Thyroid gland (tissue), 4 donors: Measurements from ENCODE around the gene ARHGAP18.

Experiments
- POLR2A ChIP-seq, 2 donors: fragments of 450-650 bp; IDR thresholded peaks; one replicate each; pipeline ENCODE4 v1.6.1; 2017; ENCODE audit warnings: antibody characterized with exemption in 2 of 2, mild to moderate bottlenecking in 2 of 2, moderate library complexity in 1 of 2
- TF ChIP-seq, protein P1 (sequence below), 6 experiments: fragments of 200-600 bp in 3 of 6; fragments of 450-650 bp in 3 of 6; sonication (generic) in 3 of 6; IDR thresholded peaks; one replicate each; pipeline ENCODE4 v1.5.1; 2016 to 2019; ENCODE audit warnings: antibody characterized with exemption in 6 of 6, mild to moderate bottlenecking in 2 of 6, inconsistent platforms in 1 of 6, moderate library complexity in 1 of 6

DNA sequence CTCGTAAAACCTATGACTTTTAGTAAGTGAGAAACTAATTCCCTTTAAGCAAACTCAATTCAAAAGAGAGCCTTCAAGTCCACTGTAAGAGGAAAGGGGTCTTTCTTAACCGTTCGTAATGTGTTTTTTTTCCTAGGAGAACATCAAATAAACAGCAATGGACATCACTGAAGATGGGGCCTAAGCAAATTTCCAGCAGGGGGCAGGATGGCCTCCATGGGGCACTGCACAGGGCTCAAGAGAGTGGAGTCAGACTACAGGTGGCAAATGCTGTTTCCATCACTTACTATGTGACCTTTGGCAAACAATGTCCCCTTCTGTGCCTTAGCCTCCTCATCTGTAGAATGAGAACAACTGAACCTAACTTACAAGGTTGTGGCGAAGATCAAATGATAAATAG lies 88.7 kb downstream of the ARHGAP18 start:
- TF ChIP-seq POLR2A (IDR thresholded peaks at IDR 0.05), result no peak
- TF ChIP-seq, protein P1, sequence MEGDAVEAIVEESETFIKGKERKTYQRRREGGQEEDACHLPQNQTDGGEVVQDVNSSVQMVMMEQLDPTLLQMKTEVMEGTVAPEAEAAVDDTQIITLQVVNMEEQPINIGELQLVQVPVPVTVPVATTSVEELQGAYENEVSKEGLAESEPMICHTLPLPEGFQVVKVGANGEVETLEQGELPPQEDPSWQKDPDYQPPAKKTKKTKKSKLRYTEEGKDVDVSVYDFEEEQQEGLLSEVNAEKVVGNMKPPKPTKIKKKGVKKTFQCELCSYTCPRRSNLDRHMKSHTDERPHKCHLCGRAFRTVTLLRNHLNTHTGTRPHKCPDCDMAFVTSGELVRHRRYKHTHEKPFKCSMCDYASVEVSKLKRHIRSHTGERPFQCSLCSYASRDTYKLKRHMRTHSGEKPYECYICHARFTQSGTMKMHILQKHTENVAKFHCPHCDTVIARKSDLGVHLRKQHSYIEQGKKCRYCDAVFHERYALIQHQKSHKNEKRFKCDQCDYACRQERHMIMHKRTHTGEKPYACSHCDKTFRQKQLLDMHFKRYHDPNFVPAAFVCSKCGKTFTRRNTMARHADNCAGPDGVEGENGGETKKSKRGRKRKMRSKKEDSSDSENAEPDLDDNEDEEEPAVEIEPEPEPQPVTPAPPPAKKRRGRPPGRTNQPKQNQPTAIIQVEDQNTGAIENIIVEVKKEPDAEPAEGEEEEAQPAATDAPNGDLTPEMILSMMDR (IDR thresholded peaks at IDR 0.05), result no peak
